Measurements from ENCODE around the gene SCD5.
A peak's percentile ranks its signal among the peaks of the same experiment; 100 is the strongest.
"Not testable (repeated sequence)": the region's sequence is repeated elsewhere in the genome, so short reads cannot be mapped to it uniquely, and the experiment has no call there.

SCD5 gene

DNA sequence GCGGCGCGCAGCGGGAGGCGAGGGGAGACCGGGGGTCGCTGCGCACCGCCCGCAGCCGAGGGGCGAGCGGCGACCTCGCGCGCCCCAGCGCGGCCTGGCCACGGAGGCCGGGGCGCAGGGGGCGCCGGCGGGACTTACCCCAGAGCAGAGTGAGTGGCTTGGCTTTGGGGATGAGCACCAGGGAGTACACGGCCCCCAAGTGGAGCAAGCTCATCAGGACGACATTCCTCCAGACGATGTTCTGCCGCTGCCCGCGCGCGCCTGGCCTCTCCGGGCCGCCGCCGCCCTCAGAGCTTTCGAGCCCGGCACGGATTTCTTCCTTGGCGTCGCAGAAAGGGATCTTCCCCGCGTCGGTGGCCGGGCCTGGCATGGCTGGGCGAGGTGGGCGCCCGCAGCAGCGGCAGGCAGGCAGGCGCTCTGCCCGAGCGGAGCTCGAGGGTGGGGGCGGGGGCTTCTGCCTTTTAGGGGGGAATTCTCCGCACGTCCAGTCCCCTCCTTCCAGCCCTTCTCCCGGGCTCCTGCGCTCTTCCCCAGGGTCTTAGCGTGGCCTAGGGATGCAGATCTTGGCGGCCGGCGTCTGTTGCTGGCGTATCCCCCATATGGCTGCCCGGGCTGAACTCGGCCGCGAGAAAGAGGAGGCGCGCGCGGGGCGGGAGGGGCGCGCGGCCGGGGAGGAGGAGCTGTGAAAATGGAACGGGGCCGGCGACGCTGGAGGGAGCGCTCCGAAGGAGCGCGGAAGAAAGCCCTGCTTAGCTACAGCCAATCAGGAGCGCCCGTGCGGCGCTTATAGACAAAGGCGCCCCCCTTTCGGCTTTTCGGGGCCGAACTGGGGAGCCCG is at the start of gene SCD5:
Gene SCD5, minus strand, starts transcription at position 629 of the 838 bp plus-strand sequence. Its CDS starts 259 bp downstream, at position 370.
- peak; percentile 55 for DNase-seq

DNA sequence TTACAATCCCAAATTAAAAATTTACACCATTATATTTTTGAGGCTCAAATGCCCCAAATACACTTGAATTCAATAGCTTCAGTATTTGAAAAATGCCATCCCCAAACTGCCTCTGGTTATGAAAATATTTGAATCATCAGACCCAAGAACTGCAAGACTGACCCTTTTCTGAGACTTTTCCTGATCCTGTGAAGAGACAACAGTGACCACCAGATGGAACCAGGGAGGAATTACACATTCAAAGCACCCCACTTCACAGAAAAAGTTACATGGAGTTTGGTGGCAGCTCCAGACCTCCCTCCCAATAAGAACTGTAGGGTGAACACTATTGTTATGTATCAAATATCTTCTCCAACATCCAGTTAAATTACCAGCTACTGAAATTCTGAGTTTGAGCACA is 44.0 kb upstream of the SCD5 start:
- no peak for DNase-seq

DNA sequence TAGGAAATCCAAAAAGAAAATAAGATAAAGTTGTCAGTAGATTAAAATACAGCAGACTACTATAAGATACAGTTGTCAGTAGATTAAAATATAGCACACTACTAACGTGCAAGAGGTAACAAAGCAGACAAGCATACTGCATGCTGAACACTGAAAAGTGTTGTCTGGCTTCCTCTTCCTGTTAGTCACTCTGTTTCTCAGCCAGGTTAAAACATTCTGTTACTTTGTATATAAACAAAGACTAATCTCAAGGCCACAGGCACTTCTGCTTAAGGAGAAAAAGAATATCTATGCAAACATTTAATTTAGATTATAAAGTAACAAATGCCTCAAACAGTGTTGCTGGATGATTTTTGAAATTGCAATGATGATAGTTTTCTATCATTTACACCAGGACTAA is 41.0 kb upstream of the SCD5 start:
- DNase-seq = no peak

DNA sequence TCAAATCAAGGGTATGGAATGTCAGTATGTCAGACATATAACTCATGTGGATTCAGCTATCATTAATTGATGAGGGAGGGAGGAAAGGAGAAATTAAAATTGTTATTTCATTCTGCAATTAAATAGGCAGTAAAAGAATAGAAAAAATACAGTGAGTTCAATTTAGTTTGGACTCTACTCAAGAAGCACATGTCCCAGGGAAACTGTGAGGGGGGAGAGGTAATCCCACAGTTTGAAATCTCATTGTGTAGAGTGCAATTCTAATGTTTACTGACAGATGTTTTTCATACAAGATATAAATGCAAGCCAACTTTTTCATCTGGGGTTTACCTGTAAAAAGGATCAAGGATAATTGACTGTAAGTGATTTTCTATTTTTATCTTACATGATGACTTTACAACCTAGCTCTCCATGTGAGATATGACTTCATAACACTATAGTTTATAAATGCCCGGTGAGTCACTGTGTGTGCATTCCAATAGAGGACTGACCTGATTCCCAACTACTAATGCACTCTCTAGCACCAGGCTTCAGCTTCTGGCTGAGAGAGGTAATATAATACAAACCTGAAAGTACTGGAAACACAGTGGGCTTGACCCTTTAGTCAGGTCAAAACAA is 35.2 kb upstream of the SCD5 start:
- DNase-seq = no peak

DNA sequence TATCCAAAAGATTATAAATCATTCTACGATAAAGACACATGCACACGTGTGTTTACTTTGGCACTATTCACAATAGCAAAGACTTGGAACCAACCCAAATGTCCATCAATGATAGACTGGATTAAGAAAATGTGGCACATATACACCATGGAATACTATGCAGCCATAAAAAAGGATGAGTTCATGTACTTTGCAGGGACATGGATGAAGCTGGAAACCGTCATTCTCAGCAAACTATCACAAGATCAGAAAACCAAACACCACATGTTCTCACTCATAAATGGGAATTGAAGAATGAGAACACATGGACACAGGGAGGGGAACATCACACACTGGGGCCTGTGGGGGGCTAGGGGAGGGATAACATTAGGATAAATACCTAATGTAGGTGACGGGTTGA is 34.5 kb upstream of the SCD5 start:
- not testable (repeated sequence) for DNase-seq

DNA sequence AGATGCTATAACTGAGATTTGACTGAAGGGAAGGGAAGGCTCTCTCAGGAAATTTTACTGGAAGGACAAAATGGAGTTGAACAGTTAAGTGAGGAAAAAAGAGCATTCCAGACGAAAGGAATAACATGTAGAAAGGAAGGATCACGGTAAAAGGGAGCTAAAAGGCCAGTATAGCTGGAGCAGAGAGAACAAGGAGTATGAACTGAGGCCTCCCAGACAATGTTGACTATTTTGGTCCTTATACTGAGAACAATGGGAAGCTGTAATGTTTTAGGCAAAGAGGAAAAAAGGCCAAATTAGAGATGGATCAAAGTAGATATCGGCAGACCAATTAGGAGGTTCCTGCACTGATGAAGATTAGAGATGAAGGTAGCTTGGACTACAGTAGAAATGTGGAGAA is 26.8 kb upstream of the SCD5 start:
- no peak for DNase-seq

DNA sequence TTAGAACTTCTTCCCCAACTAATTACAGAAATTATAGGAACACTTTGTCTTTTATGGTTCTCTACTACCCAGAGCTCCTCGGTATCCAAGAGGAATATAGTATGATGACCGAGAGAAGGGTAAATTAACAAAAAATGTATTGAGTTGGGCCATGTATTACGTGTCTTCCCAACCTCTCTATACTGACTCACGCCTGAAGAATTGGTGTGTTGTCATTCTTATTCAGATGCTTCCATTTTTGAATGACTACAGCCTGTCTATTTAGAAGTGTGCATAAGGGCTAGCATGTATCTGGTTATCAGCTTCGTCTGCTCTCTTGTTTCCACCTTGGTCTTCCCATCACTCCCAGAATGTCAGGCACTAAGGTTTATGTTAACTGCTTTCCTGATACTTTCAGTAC is 24.5 kb upstream of the SCD5 start:
- DNase-seq = no peak

DNA sequence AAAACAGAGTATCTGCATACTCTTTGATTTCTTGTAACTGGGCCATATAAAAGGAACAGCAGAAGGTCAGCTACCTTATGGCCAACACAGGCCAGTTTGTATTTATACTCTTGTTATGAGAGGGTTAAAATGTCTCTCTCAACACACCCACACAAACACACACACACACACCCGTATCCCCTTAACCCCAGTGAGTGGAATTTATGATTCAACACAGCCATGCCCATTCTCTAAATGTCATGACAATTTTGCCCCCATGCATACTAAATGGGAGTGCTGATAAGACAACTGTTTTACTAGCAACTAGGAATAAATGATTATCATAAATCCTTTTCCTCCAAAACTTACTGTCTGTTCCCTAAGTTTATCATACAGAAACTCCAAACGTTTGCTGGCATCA is 22.1 kb upstream of the SCD5 start:
- DNase-seq = no peak

DNA sequence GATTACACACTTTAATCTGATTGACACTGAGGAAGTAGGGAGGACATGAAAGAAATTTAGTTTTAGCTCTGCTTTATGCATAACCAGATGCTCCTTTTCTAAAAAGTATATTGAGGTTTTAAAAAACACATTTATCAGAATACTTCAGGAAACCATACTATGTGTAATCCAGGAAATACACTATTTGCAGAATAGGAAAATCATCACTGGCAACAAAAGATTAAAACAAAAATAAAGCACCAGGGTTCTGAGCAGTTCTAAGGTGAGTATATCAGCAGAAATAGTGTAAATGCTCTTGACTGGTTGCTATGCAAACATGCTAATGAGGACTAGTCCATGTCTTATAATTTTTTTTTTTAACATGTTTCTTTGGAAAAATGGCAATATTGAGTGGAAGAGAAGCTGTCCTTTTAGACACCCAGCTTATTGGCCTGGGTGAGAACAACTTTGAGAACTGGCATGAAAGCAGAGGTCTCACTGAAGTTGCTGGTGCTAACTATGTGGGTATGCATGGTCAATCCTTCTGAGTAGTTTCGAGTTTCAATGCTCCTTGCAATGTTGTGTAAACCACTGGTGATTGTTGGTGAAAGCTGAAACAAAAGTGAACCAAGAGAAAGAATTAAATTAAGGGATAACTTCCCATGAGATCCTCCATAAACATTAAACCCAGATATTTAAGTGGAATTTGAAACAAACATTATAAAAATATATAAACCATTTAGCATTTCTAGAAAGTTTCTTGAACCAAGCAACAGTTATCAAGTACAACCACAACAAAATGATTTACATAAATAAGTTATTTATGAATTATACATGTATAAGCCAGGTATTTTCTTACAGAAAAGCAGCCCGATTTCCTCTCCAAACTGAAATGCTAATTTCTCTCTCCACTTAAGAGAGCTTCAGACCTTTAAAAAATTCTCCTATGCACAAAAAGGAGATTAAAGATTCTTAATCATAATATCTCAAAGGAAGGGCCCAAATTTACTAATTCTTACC is 20.4 kb upstream of the SCD5 start:
- DNase-seq = no peak

DNA sequence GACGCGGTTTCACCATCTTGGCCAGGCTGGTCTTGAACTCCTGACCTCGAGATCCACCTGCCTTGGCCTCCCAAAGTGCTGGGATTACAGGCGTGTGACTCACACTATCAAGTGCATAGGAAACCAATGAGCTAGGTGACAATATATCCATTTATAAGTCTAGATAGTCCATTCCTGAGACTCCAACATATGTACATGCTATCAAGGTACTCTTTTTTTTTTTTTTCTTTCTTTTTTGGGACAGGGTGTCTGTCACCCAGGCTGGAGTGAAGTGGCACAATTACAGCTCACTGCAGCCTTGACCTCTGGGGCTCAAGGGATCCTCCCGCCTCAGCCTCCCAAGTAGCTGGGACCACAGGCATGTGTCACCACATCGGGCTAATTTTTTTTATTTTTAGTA is 18.3 kb upstream of the SCD5 start:
- not testable (repeated sequence) for DNase-seq

DNA sequence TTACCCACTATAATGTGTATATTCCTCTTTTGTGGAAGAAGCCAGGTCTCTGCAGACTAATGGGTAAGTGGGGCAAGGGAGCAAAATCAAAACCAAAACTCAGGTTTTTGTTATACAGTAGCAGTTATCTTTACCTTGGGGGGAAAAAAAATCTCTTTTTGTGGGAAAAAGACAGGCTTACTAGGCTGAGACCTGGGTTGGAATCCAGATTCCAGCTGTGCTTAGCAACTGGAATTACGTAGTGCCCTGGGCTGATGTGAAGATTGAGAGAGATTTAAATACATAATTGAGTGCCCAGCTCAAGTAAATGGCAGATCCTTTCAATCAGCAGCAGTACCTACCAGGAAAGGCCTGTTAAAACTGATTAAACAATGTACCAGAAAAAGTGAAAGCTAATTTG is 15.4 kb upstream of the SCD5 start:
- no peak for DNase-seq

DNA sequence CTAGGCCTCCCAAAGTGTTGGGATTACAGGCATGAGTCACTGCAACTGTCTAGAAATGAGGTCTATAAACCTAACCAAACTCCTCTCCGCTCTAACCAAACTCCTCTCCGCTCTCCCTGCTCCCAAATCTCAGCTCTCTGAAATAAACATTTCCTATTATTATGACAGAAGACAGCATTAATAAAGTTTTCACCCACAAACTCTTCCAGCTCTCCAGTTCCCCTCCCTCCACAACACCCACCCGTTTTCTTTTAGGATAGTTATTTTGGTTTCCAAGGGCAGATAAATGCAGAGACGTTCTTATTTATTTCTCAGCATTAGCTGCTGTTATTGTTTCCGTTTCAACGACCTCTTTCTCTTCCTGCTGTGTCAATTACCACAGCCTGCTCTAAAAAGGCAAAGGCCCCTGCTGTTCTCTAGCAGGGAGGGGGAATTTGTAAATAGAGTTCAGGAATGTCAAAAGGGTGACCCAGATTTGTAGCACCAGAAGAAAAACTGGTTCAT is 13.3 kb upstream of the SCD5 start:
- DNase-seq = peak; percentile 72

DNA sequence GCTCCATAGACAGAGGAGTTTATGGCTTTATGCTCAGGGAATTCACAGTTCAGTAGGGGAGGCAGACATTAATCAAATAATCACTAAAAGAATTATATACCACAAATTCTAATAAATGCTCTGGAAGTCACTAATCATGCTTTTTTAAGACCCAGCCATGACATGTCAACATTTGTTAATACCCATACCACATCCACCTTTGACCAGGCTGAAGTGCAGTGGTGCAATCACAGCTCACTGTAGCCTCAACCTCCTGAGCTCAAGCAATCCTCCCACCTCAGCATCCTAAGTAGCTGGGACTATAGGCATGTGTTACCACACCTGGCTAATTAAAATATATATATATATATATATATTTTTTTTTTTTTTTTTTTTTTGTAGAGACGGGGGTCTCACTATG is 12.8 kb upstream of the SCD5 start:
- DNase-seq = no peak

DNA sequence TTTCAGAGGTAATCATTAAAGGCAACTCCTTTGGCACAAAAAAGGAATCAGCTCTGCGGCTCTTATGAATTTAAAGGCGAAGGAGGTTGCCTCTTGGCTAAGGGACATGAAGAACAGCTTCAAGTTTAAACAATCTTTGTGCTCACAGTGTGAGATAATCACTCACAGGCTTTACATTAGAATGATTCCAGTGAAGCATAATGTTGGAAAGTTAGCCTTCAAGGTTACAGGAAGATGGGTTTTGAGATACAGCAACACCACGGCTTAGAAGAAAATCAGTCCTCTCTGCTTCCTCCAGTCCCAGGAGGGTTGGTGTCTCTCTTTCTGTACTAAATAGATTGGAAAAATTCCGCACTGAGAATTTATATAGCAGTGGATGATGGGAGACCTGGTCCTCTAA is 11.6 kb upstream of the SCD5 start:
- no peak for DNase-seq

DNA sequence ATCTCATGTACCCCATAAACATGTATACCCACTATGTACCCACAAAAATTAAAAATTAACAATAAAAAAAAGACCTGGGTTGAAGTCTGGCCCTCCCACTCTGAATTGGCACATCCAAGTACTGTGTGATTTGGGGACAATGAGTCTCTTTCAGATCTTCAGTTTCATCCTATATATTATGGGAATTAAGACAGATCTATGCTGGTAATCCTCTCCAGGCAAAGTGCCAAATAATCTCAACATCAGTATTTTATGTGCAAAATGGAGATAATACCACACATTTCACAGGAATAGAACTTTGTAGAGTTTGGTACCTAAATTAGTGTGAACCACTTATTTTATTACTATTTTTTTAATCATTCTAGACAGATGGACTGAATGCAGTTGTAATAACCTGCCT is 11.0 kb upstream of the SCD5 start:
- DNase-seq = no peak

DNA sequence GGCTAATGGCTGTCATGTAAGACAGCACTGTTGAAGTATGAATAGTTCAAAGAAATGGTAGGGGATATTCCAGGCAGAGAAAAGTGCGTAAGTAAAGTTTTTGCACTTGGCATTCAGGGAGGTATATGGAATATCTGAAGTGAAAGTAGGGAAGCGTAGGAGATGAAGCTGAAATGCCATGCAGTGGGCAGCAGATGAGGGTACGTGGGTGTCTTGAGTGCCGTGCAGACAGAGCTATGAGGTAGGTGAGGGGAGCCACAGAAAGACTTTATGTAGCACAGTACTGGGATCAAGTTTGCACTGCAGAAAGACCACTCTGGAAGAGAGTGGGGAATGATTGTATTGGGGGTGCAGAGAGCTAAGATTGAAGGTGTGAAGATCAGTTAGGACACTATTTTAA is 5.2 kb upstream of the SCD5 start:
- no peak for DNase-seq

DNA sequence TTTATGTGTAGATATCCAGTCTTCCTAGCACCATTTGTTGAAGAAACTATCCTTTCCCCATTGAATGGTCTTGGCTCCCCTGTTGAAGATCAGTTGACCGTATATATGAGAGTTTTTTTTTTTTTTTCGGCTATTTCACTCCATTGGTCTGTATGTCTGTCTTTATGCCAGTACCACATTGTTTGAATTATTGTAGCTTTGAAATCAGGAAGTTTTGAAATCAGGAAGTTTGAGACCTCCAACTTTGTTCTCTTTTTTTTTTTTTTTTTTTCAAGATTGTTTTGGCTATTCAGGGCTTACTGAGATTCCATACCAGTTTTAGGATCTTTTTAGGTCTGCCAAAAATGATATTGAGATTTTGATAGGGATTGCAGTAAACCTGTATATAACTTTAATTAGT is 4.3 kb upstream of the SCD5 start:
- no peak for DNase-seq

DNA sequence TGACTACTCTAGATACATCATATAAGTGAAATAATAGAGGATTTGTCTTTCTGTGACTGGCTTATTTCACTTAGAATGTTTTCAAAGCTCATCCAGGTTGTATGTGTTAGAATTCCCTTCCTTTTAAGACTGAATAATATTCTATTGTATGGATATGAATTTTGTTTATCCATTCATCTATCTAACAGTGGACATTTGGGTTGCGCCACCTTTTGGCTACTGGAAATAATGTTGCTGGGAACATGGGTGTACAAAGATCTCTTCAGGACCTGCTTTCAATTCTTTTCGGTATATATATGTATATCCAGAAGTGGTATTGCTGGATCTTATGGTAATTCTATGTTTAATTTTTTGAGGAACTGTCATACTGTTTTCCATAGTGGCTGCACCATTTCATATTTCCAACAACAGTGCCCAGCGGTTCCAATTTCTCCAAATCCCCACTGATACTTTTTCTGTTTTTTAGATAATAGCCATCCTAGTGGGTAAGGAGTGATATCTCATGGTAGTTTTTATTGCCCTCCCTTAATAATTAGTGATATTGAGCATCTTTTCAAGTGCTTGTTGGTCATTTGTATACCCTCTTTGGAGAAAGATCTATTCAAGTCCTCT is 3.4 kb upstream of the SCD5 start:
- DNase-seq = no peak

DNA sequence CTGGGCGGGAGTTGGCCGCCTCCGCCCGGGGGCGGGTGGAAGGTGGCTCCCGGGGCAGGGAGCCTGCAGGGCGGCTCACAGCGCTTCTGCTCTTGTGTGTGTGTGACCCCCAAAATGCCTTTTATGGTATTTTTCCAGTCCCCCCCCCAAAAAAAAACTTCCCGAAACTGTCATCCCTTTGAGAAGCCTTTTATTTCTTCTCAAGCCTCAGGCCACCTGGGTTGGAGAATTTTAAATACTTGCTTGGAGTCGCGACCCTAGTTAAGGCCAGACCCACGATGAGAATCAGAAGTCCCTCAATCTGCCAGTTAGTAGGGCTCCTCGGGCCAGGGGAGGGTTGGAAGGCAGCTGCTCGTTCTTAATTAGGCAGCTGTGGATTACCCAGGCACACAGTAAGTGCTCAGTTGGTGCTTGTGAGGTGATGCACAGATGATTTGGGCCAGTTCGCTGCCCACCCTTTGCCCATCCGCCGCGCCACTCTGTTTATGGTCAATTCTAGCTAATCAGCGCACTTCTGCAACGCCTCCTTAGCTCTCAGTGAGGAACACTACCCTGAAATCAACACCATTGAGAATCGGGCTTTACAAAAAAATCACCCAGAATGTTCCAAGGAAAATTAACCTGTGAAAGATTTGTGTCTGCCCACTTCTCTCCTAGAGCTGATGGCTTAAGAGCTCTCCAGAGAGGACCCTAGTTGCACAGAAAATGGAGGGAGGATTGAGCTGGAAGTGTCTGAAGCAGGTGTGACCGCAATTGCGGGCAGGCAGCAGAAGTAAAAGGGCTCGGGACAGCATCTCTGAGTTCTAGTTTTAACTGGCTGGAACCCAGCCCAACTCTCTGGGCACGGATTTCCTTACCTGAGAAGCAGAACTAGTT is 648 bp upstream of the SCD5 start:
- no peak for DNase-seq

DNA sequence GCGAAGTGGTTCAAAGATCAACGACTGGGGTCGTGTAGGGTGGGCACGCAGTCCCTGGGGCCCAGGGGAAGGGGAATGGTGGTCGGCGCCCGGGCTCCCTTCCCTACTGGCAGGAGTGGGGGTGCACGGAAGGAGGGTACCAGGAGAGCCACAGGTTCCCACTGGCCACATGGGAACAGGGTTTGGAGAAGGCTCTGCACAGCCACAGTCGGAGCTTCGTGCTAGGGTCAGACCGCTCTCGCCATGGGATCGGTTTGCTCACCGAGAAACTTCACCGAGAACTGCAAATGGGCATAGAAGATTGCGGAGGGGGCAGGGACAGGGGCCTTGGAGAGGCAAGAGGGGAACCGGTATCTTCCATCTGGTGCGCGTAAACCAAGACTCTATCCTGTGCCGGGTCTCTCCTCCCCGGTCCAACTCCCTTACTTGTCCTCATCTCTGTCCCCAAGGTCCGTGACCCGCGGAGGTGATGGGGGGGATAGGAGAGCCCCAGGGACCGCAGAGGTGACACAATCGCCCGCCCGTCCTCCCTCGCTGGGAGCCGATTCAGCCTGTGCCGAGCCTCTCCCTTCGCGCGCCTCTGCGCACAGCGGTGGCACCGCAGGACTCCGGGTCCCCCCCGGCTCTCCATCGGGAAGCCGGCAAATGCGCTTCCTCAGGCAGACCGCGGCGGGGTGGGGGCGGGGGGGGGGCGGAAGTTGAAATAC is 1.0 kb downstream of the SCD5 start:
- DNase-seq = no peak

DNA sequence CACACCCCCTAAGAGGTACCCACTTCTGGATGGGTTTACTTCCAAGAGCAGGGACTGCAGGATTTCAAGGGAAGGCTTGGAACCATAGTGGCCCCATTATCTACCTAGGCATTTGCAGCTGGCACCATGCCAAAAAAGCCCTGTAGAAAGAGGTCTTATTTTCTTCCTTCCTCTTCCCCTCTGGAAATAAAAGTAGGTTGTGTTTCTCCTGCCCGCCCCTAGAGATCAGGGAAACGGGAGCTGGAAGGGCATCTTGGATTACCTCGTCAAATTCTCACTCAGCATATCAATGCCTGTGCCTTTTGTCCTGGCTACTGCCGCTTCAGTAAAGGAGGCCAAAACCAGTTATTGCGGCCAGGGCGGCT is 1.6 kb downstream of the SCD5 start:
- DNase-seq = no peak

Measured in DMS153 (cell line).